K562 (cell line): Measurements from ENCODE around the gene SLC9A1. TPM values are rescaled to one million over a fixed set of nuclear protein-coding genes. Genes with fewer than 3 reads are reported as not detected.

Experiments used
- BHLHE40 ChIP-seq: IDR thresholded peaks from 2 replicates; pipeline ENCODE4 v1.6.1; 2011; ENCODE audit warnings: low read length, improper control_type of control experiment
- CEBPG ChIP-seq, 3 experiments: fragments of 200-800 bp in 1 of 3; sonication (Bioruptor generic) in 1 of 3; sonication (generic) in 1 of 3; formaldehyde crosslinking in 1 of 3; IDR thresholded peaks in 2 of 3; conservative IDR thresholded peaks in 1 of 3; 2 replicates each; pipeline versions ENCODE4 v1.6.1 to v1.8.0; 2016 to 2022; ENCODE audit warnings: missing compliant biosample characterization in 2 of 3, missing genetic modification characterization in 2 of 3, mild to moderate bottlenecking in 1 of 3, missing genetic modification reagents in 1 of 3
- DNMT1 ChIP-seq: fragments of 450-650 bp; IDR thresholded peaks from 2 replicates; pipeline ENCODE4 v1.6.1; 2016; ENCODE audit warnings: antibody characterized with exemption, mild to moderate bottlenecking
- KLF16 ChIP-seq: IDR thresholded peaks from 2 replicates; pipeline ENCODE4 v1.6.1; 2016; ENCODE audit warnings: antibody characterized with exemption
- MECOM ChIP-seq: fragments of 250-450 bp; sonication (Bioruptor Pico); IDR thresholded peaks from 2 replicates; pipeline ENCODE4 v1.8.0; 2022; ENCODE audit warnings: inconsistent platforms
- NFE2 ChIP-seq: IDR thresholded peaks from 2 replicates; pipeline ENCODE4 v1.6.1; 2014; ENCODE audit warnings: antibody characterized with exemption, low read depth
- NR1H2 ChIP-seq: sonication (generic); formaldehyde crosslinking; IDR thresholded peaks from 2 replicates; pipeline ENCODE4 v1.4.0; 2020; ENCODE audit warnings: mild to moderate bottlenecking, missing genetic modification reagents
- PHF8 ChIP-seq: fragments of 200-600 bp; sonication (generic); IDR thresholded peaks from 2 replicates; pipeline ENCODE4 v1.6.1; 2012; ENCODE audit warnings: mixed run types, mild to moderate bottlenecking, inconsistent platforms, low read length, moderate library complexity, borderline replicate concordance
- POLR3G ChIP-seq: IDR thresholded peaks from 2 replicates; pipeline ENCODE4 v1.6.1; 2011; ENCODE audit not compliant: insufficient read length, insufficient replicate concordance; ENCODE audit errors: extremely low read depth
- RBM34 ChIP-seq: fragments of 200-400 bp; formaldehyde crosslinking; IDR thresholded peaks from 2 replicates; pipeline ENCODE4 v1.6.1; 2018; ENCODE audit warnings: low read length, borderline replicate concordance; ENCODE audit not compliant: insufficient read depth
- RCOR1 ChIP-seq, 2 experiments: IDR thresholded peaks; 2 replicates each; pipeline ENCODE4 v1.6.1; 2012; ENCODE audit warnings: low read depth in 2 of 2, low read length in 2 of 2, borderline replicate concordance in 1 of 2, improper control_type of control experiment in 1 of 2
- ZFX ChIP-seq: sonication (generic); formaldehyde crosslinking; IDR thresholded peaks from 2 replicates; pipeline ENCODE4 v1.8.0; 2022; ENCODE audit warnings: mild to moderate bottlenecking, missing genetic modification reagents, moderate library complexity
- ZNF174 ChIP-seq: fragments of 250-450 bp; sonication (Bioruptor Pico); IDR thresholded peaks from 2 replicates; pipeline ENCODE4 v1.4.0; 2020; ENCODE audit warnings: mild to moderate bottlenecking
- polyA plus RNA-seq, 8 experiments: library from polyadenylated mRNA; depleted of rRNA in 4 of 8; stranded (reverse) in 5 of 8; unstranded in 3 of 8; fragments of >200 nt; fragmentation: Nextera tagmentation in 2 of 8; fragmentation: Illumina TruSeq in 1 of 8; extraction: Ambion mirVana in 2 of 8; extraction: Trizol in 1 of 8; gene quantifications; 2 replicates each; pipeline versions ENCODE4 v1.2.1 to v1.2.3, GENCODE V29; 2011 to 2014; ENCODE audit warnings: inconsistent platforms in 1 of 8, missing spikeins in 1 of 8
- total RNA-seq, 7 experiments: library from RNA; depleted of rRNA in 6 of 7; stranded (reverse); fragments of >200 nt in 6 of 7; fragmentation: Illumina TruSeq in 2 of 7; extraction: Trizol in 2 of 7; gene quantifications; 2 replicates each; pipeline versions ENCODE4 v1.2.1 to v1.2.3, GENCODE V29; 2011 to 2021; ENCODE audit warnings: low replicate concordance in 1 of 7
- TF ChIP-seq, protein P1 (sequence below): sonication (generic); formaldehyde crosslinking; IDR thresholded peaks from 2 replicates; pipeline ENCODE4 v1.8.0; 2022; ENCODE audit warnings: mild to moderate bottlenecking, missing genetic modification reagents

SLC9A1 gene
- total and polyA plus RNA-seq, 9 of the 15 experiments (the other 6 are each of a cell fraction or from before 2014, with no cell fraction given), result 0.59 to 14.4 (median 2.0) TPM

DNA sequence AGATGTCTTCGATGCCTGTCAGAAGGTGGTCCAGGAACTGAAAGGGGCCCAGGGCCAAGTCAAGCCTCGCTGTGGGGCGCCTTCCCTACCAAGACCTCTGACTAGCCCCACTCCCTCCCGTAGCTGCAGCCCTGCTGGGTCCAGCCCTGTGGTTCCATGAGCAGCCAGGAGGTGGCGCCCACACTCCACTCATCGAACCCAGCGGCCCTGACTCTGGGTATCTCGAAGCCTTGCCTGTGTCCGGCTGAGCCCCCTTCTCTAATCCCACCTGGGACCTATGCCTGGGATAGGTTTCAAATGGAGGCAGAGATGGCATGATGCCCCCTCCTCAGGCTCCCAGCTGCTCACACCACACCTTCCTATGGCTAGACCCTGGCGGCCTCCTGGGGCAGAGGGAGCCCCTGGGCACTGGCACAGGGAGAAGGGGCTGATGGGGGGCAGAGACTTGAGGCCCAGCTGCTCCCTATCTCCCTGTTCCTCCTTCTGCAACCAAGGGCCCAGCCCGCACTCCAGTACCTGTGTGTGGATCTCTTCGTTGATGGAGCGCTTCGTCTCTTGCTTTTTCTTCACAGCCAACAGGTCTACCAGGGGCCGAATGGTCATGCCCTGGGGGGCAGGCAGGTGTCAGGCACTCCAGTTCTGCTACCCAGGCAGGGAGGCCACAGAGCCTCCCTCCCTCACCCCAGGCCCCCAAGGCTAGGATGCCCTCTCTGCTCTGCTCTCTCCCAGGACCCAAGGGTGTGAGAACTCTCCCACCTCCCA is 52.0 kb downstream of the SLC9A1 start (continued):
- TF ChIP-seq BHLHE40, result peak; percentile 30; the same call in 1 of the 2 replicates
- TF ChIP-seq CEBPG (CRISPR knock-in tag; IDR thresholded peaks at IDR 0.05), result no peak
- TF ChIP-seq CEBPG (tag; conservative IDR thresholded peaks at IDR 0.05 in 1 of 2, IDR thresholded peaks at IDR 0.05 in 1 of 2), result no peak
- no peak; the same call in 1 of the 2 replicates for TF ChIP-seq PHF8
- TF ChIP-seq ZNF174 (CRISPR knock-in tag), result no peak
- 0 out of 2 replicates have a peak, but pooled peaks have one; percentile 50 for TF ChIP-seq NR1H2 (CRISPR knock-in tag)
- TF ChIP-seq POLR3G, result no peak
- no peak; the same call in 1 of the 2 replicates for TF ChIP-seq KLF16
- TF ChIP-seq RBM34, result no peak
- peak in 1 of 2 experiments; percentile 50; a peak in 1 of 4 replicates for TF ChIP-seq RCOR1 (IDR thresholded peaks at IDR 0.05; ENCODE audit: borderline replicate concordance in 1 of 2, low read depth in 2 of 2, low read length in 2 of 2)
- TF ChIP-seq MECOM (CRISPR knock-in tag), result no peak
- TF ChIP-seq DNMT1, result no peak
- no peak for TF ChIP-seq ZFX (CRISPR knock-in tag)
- no peak for TF ChIP-seq NFE2
- TF ChIP-seq, protein P1, sequence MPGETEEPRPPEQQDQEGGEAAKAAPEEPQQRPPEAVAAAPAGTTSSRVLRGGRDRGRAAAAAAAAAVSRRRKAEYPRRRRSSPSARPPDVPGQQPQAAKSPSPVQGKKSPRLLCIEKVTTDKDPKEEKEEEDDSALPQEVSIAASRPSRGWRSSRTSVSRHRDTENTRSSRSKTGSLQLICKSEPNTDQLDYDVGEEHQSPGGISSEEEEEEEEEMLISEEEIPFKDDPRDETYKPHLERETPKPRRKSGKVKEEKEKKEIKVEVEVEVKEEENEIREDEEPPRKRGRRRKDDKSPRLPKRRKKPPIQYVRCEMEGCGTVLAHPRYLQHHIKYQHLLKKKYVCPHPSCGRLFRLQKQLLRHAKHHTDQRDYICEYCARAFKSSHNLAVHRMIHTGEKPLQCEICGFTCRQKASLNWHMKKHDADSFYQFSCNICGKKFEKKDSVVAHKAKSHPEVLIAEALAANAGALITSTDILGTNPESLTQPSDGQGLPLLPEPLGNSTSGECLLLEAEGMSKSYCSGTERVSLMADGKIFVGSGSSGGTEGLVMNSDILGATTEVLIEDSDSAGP, result no peak
